Measurements from ENCODE around the gene PRPF18. TPM values are rescaled to one million over a fixed set of nuclear protein-coding genes. Genes with fewer than 3 reads are reported as not detected.

PRPF18 gene
- total RNA-seq, 1 donor from 2014 or later: 26.1 TPM

DNA sequence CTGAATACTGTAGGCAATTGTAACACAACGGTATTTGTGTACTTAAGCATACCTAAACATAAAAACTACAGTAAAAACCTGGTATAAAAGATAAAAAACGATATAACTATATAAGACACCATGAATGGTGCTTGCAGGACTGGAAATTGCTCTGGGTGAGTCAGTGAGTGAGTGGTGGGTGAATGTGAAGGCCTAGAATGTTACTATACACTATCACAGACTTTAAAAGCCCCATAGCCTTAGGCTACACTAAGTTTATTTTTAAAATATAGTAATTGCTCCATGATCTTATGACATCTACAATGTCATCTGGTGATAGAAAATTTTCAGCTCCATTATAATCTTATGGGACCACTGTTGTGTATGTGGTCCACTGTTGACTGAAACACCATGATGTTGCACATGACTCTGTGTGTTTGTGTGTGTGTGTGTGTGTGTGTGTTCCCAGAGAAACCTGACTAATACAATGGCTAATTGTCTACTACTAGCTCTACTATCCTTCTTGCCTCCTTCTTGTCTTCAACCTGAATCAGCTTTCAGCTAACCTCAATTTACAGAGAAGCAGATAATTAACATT is 27.6 kb upstream of the PRPF18 start:
- Mint-ChIP-seq H3K9me3 (no peaks in the 10 kb centered on the region), H3K27ac (no peak overlapping the region), H3K27me3 (no peaks in the 10 kb centered on the region), H3K36me3 (ENCODE audit: low read depth) (no peaks in the 10 kb centered on the region), H3K4me1 (peaks cover 2% of the 10 kb centered on the region), H3K4me3 (no peak overlapping the region)
- POLR2A ChIA-PET: no interaction called here
- ATAC-seq (ENCODE audit: low read depth): no peak
- intact Hi-C loops (cut with micrococcal nuclease): no loop called here
- TF ChIP-seq, protein P1, sequence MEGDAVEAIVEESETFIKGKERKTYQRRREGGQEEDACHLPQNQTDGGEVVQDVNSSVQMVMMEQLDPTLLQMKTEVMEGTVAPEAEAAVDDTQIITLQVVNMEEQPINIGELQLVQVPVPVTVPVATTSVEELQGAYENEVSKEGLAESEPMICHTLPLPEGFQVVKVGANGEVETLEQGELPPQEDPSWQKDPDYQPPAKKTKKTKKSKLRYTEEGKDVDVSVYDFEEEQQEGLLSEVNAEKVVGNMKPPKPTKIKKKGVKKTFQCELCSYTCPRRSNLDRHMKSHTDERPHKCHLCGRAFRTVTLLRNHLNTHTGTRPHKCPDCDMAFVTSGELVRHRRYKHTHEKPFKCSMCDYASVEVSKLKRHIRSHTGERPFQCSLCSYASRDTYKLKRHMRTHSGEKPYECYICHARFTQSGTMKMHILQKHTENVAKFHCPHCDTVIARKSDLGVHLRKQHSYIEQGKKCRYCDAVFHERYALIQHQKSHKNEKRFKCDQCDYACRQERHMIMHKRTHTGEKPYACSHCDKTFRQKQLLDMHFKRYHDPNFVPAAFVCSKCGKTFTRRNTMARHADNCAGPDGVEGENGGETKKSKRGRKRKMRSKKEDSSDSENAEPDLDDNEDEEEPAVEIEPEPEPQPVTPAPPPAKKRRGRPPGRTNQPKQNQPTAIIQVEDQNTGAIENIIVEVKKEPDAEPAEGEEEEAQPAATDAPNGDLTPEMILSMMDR (IDR thresholded peaks at IDR 0.05): no peak
- DNase-seq: no peak
- CTCF ChIA-PET: no interaction called here

DNA sequence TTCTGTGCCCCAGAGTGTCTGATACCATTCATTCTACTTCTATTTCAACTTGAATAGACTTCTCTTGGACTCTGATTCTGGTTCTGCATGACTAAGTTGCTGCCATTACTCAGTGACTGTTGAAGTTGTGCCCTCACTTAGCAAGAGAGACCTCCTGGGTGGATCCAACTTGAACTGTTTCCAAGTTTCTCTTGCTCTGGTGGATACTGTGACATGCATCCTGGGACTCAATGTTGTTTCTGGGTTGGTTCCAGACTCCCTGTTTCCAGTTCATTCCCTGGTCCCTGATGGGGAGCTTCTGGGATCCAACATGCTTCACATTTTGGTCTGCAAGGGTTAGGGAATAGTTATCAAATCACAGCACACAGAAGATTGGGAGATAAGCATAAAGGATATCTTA is 26.2 kb upstream of the PRPF18 start:
- TF ChIP-seq, protein P1 (IDR thresholded peaks at IDR 0.05): no peak
- H3K36me3 Mint-ChIP-seq (ENCODE audit: low read depth): no peaks in the 10 kb centered on the region
- H3K27me3 Mint-ChIP-seq: no peaks in the 10 kb centered on the region
- POLR2A ChIA-PET: interaction anchor here (0.6 kb wide), 1 partner anchor 10 kb away, joined by 4 read pairs; no protein-coding TSS in a partner anchor
- H3K4me3 Mint-ChIP-seq: no peak overlapping the region
- H3K4me1 Mint-ChIP-seq: peaks cover 2% of the 10 kb centered on the region
- no peak overlapping the region for H3K27ac Mint-ChIP-seq
- CTCF ChIA-PET: no interaction called here
- DNase-seq (no peak), ATAC-seq (ENCODE audit: low read depth) (no peak)
- intact Hi-C loops (cut with micrococcal nuclease): no loop called here
- no peaks in the 10 kb centered on the region for H3K9me3 Mint-ChIP-seq

DNA sequence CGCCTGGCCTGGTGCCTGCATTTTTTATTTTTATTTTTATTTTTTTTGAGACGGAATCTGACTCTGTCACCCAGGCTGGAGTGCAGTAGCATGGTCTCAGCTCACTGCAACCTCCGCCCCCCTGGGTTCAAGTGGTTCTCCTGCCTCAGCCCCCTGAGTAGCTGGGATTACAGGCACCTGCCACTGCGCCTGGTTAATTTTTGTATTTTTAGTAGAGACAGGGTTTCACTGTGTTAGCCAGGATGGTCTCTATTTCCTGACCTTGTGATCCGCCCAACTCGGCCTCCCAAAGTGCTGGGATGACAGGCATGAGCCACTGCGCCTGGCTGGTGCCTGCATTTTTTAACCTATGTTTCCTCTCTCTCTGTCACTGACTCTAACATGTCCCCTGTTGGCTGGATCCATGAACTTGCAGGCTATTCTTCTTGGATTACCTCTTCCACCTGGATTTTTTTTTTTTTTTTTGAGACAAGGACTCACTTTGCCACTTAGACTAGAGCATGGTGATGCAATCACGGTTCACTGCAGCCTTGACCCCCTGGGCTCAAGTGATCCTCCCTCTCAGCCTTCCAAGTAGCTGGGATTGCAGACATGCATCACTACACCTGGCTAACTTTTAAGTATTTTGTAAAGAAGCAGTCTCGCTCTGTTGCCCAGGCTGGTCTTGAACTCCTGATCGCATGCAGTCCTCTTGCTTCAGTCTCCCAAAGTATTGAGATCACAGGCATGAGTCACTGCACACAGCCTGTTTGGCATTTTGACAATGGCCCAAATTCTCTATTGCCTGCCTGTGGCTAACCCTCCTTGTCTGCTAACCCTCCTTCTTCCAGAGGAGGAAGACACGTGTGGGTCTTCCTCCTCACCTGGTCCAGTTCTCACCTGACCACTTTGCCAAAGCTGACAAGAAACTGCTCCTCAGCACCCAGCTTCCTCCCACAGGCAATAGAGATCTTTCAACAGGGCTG is 23.0 kb upstream of the PRPF18 start:
- Mint-ChIP-seq H3K27me3 (peaks cover 9% of the 10 kb centered on the region), H3K4me3 (no peak overlapping the region), H3K9me3 (no peaks in the 10 kb centered on the region), H3K4me1 (no peaks in the 10 kb centered on the region), H3K36me3 (ENCODE audit: low read depth) (no peaks in the 10 kb centered on the region), H3K27ac (no peak overlapping the region)
- ATAC-seq (ENCODE audit: low read depth) (no peak), DNase-seq (no peak)
- ChIA-PET CTCF (no interaction called here), POLR2A (no interaction called here)
- intact Hi-C loops (cut with micrococcal nuclease): no loop called here
- TF ChIP-seq, protein P1 (IDR thresholded peaks at IDR 0.05): no peak

DNA sequence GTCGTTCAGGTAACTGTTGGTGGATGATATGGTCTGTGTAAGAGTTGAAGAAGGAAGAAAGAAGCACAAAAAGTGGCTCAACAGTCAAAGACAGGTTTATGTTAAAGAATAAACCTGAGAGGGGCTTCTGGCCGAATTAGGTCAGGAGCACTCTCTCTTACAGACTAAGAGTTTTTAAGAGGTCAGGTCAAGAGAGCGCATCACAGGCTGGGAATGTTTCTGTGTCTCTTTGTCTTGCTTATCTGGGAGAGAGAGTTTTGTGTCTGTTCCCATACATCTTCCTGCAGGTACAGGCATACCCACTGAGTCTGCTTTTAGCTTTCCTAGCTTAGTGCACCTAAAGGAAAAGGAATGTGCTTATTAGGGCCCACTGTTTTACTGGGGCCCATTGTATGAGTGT is 22.2 kb upstream of the PRPF18 start:
- ATAC-seq (ENCODE audit: low read depth) (no peak), DNase-seq (no peak)
- H3K27me3 Mint-ChIP-seq: peaks cover 17% of the 10 kb centered on the region
- intact Hi-C loops (cut with micrococcal nuclease): no loop called here
- H3K4me1 Mint-ChIP-seq: no peaks in the 10 kb centered on the region
- H3K9me3 Mint-ChIP-seq: no peaks in the 10 kb centered on the region
- no peak overlapping the region for H3K4me3 Mint-ChIP-seq
- no peak overlapping the region for H3K27ac Mint-ChIP-seq
- ChIA-PET POLR2A (no interaction called here), CTCF (no interaction called here)
- TF ChIP-seq, protein P1 (IDR thresholded peaks at IDR 0.05): no peak
- no peaks in the 10 kb centered on the region for H3K36me3 Mint-ChIP-seq (ENCODE audit: low read depth)

DNA sequence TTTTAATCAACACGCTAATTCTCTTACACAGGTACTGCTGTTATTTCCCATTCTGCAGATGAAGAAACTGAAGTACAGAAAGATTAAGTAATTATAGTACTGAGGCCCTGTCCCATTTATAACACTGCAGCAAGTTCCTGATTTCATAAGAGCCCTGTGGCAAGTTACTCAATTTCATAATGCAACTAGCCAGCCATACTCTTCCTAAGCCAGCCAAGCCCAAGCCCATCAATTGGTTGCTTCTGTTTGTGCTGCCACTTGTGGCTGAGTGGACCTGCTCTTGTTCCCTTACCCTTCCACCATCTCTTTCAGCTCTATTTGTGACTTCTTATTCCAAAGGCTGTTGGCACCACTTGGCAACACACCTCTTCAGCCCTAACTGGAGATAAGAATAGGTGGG is 19.7 kb upstream of the PRPF18 start:
- no peaks in the 10 kb centered on the region for H3K9me3 Mint-ChIP-seq
- H3K4me3 Mint-ChIP-seq: no peak overlapping the region
- ChIA-PET CTCF (no interaction called here), POLR2A (no interaction called here)
- no peaks in the 10 kb centered on the region for H3K4me1 Mint-ChIP-seq
- intact Hi-C loops (cut with micrococcal nuclease): no loop called here
- no peaks in the 10 kb centered on the region for H3K36me3 Mint-ChIP-seq (ENCODE audit: low read depth)
- no peak overlapping the region for H3K27ac Mint-ChIP-seq
- TF ChIP-seq, protein P1 (IDR thresholded peaks at IDR 0.05): no peak
- peaks cover 29% of the 10 kb centered on the region for H3K27me3 Mint-ChIP-seq
- DNase-seq (no peak), ATAC-seq (ENCODE audit: low read depth) (no peak)
